Small intestine (tissue), 7 donors: ENCODE data around the gene AUTS2. TPM values are rescaled to one million over a fixed set of nuclear protein-coding genes. Genes with fewer than 3 reads are reported as not detected.

Source experiments
- DNase-seq, 2 donors: peaks; one replicate each; pipeline versions ENCODE4 v3.0.0 to v3.0.0-alpha.2; 2013
- FAIRE-seq: peaks from 2 replicates; lab custom pipeline; 2012; peaks lifted over from hg19 to GRCh38; lab: Jason Lieb, UNC
- H3K27ac ChIP-seq, 3 donors: one replicate each; pipeline ENCODE4 v1.5.1; 2013; ENCODE audit warnings: low read length in 2 of 3, mild to moderate bottlenecking in 2 of 3, control low read depth in 1 of 3, inconsistent platforms in 1 of 3, low read depth in 1 of 3, moderate library complexity in 1 of 3
- H3K27me3 ChIP-seq, 3 donors: one replicate each; pipeline ENCODE4 v1.6.1; 2013; ENCODE audit warnings: low read length in 3 of 3, inconsistent platforms in 1 of 3; ENCODE audit not compliant: control insufficient read depth in 3 of 3, insufficient read depth in 3 of 3
- H3K36me3 ChIP-seq, 3 donors: one replicate each; pipeline ENCODE4 v1.6.1; 2013; ENCODE audit warnings: low read length in 3 of 3, inconsistent platforms in 1 of 3, low read depth in 1 of 3, mild to moderate bottlenecking in 1 of 3, moderate library complexity in 1 of 3; ENCODE audit not compliant: control insufficient read depth in 3 of 3, insufficient read depth in 2 of 3
- H3K4me1 ChIP-seq, 3 donors: one replicate each; pipeline ENCODE4 v1.6.1; 2013; ENCODE audit warnings: low read length in 2 of 3, inconsistent platforms in 1 of 3, low read depth in 1 of 3, mild to moderate bottlenecking in 1 of 3, moderate library complexity in 1 of 3; ENCODE audit not compliant: control insufficient read depth in 3 of 3, insufficient read depth in 2 of 3
- H3K4me3 ChIP-seq, 3 donors: one replicate each; pipeline ENCODE4 v1.5.1; 2013; ENCODE audit warnings: low read length in 3 of 3, control low read depth in 1 of 3, inconsistent platforms in 1 of 3, low read depth in 1 of 3, mild to moderate bottlenecking in 1 of 3, moderate library complexity in 1 of 3
- H3K9me3 ChIP-seq, 2 donors: one replicate each; pipeline ENCODE4 v1.6.1; 2013; ENCODE audit warnings: low read depth in 1 of 2, low read length in 1 of 2; ENCODE audit not compliant: control insufficient read depth in 2 of 2, insufficient read depth in 1 of 2
- WGBS, 3 donors: extraction: QIAGEN DNeasy Blood & Tissue Kit; methylation state at CpG; one replicate each; pipeline ENCODE4 v1.1.7; 2013; 5-methylcytosine and 5-hydroxymethylcytosine counted together
- polyA plus RNA-seq, 4 donors: library from polyadenylated mRNA; stranded (reverse) in 3 of 4; unstranded in 1 of 4; fragments of 200-250 nt in 3 of 4; fragments of 120-200 nt in 1 of 4; gene quantifications; one replicate each; pipeline versions ENCODE4 v1.2.1 to v1.2.3, GENCODE V29; 2013
- donor health status: healthy with polysubstance abuse.
- donor health status: control.
- donor health status: control.
- donor health status: Bipolar disorder and iron deficiency.
- donor health status: healthy.

Gene AUTS2
- polyA plus RNA-seq, 4 donors, result 4.9 to 43.5 (median 13.6) TPM

GRCh38 chr7:70669854-70670253 lies 1071.6 kb downstream of the AUTS2 start:
- Histone ChIP-seq H3K4me1 (no peaks in the 10 kb centered on the region), H3K27ac (no peak overlapping the region), H3K9me3 (no peaks in the 10 kb centered on the region), H3K27me3 (no peaks in the 10 kb centered on the region), H3K4me3 (no peak overlapping the region), H3K36me3 (no peaks in the 10 kb centered on the region)
- DNase-seq, result peak in 1 of 2 donors; percentile 47
- FAIRE-seq, result no peak
- WGBS, 3 donors, result 83 to 91% (median 89%) methylated on average over 8 of the region's 8 CpGs

- no peaks in the 10 kb centered on the region for H3K9me3 ChIP-seq
- no peaks in the 10 kb centered on the region for H3K4me1 ChIP-seq
- no peaks in the 10 kb centered on the region for H3K27me3 ChIP-seq
- FAIRE-seq (no peak), DNase-seq (no peak)
- 77 to 85% (median 82%) methylated on average over 7 of the region's 7 CpGs for WGBS, 3 donors
- H3K27ac ChIP-seq, result peak overlapping the region in 1 of 3 donors; percentile 23
- no peaks in the 10 kb centered on the region for H3K36me3 ChIP-seq
- H3K4me3 ChIP-seq, result no peak overlapping the region
Measured at GRCh38 chr7:70670288-70670687, 1072.0 kb downstream of the AUTS2 start.

- H3K4me3 ChIP-seq, result no peak overlapping the region
- no peaks in the 10 kb centered on the region for H3K27me3 ChIP-seq
- no peak overlapping the region for H3K27ac ChIP-seq
- peaks cover 0 to 2% (median 0%) of the 10 kb centered on the region in 3 donors for H3K4me1 ChIP-seq
- FAIRE-seq (no peak), DNase-seq (no peak)
- 61 to 78% (median 70%) methylated on average over 11 of the region's 11 CpGs for WGBS, 3 donors
- H3K9me3 ChIP-seq, result no peaks in the 10 kb centered on the region
- H3K36me3 ChIP-seq, result no peaks in the 10 kb centered on the region
Measured at GRCh38 chr7:70673778-70674570, 1075.7 kb downstream of the AUTS2 start.

- Histone ChIP-seq H3K27me3 (no peaks in the 10 kb centered on the region), H3K36me3 (no peaks in the 10 kb centered on the region), H3K9me3 (no peaks in the 10 kb centered on the region), H3K4me3 (no peak overlapping the region), H3K4me1 (peaks cover 0 to 2% (median 0%) of the 10 kb centered on the region in 3 donors), H3K27ac (no peak overlapping the region)
- DNase-seq (no peak), FAIRE-seq (no peak)
- WGBS, 3 donors, result 33 to 60% (median 57%) methylated on average over 5 of the region's 5 CpGs
Measured at GRCh38 chr7:70674571-70675010, 1076.3 kb downstream of the AUTS2 start.

GRCh38 chr7:70676243-70676642 lies 1078.0 kb downstream of the AUTS2 start:
- H3K27ac ChIP-seq, result no peak overlapping the region
- H3K36me3 ChIP-seq, result no peaks in the 10 kb centered on the region
- no peak for FAIRE-seq
- no peak overlapping the region for H3K4me3 ChIP-seq
- no peaks in the 10 kb centered on the region for H3K27me3 ChIP-seq
- no peak for DNase-seq
- WGBS, 3 donors, result 90 to 95% (median 90%) methylated on average over 5 of the region's 5 CpGs
- peaks cover 0 to 2% (median 0%) of the 10 kb centered on the region in 3 donors for H3K4me1 ChIP-seq
- H3K9me3 ChIP-seq, result no peaks in the 10 kb centered on the region

GRCh38 chr7:70678621-70679251 lies 1080.5 kb downstream of the AUTS2 start:
- DNase-seq (no peak), FAIRE-seq (no peak)
- 66 to 80% (median 67%) methylated on average over 4 of the region's 4 CpGs for WGBS, 3 donors
- Histone ChIP-seq H3K4me3 (no peak overlapping the region), H3K9me3 (no peaks in the 10 kb centered on the region), H3K36me3 (no peaks in the 10 kb centered on the region), H3K27me3 (no peaks in the 10 kb centered on the region), H3K27ac (peak overlapping the region in 1 of 3 donors; percentile 53), H3K4me1 (peaks cover 0 to 2% (median 0%) of the 10 kb centered on the region in 3 donors)

- H3K9me3 ChIP-seq, result no peaks in the 10 kb centered on the region
- no peak for DNase-seq
- no peak overlapping the region for H3K4me3 ChIP-seq
- WGBS, 3 donors, result 62 to 91% (median 67%) methylated on average over 4 of the region's 4 CpGs
- H3K4me1 ChIP-seq, result peaks cover 0 to 2% (median 0%) of the 10 kb centered on the region in 3 donors
- no peaks in the 10 kb centered on the region for H3K36me3 ChIP-seq
- no peak overlapping the region for H3K27ac ChIP-seq
- no peaks in the 10 kb centered on the region for H3K27me3 ChIP-seq
- no peak for FAIRE-seq
Measured at GRCh38 chr7:70679661-70680060, 1081.4 kb downstream of the AUTS2 start.

GRCh38 chr7:70680306-70680705 lies 1082.0 kb downstream of the AUTS2 start:
- FAIRE-seq, result no peak
- H3K9me3 ChIP-seq, result no peaks in the 10 kb centered on the region
- 89 to 95% (median 92%) methylated on average over 4 of the region's 4 CpGs for WGBS, 3 donors
- H3K4me1 ChIP-seq, result peaks cover 0 to 2% (median 0%) of the 10 kb centered on the region in 3 donors
- no peaks in the 10 kb centered on the region for H3K36me3 ChIP-seq
- no peaks in the 10 kb centered on the region for H3K27me3 ChIP-seq
- DNase-seq, result no peak
- H3K27ac ChIP-seq, result no peak overlapping the region
- H3K4me3 ChIP-seq, result no peak overlapping the region
